ENCODE results near the gene ZNF285. TPM values are rescaled to one million over a fixed set of nuclear protein-coding genes. Genes with fewer than 3 reads are reported as not detected.
"Not testable (repeated sequence)": the region's sequence is repeated elsewhere in the genome, so short reads cannot be mapped to it uniquely, and the experiment has no call there.

The ZNF285 gene
- total RNA-seq, 1 experiment from 2014 or later = not detected

- no peaks in the 10 kb centered on the region for H4K20me1 ChIP-seq (ENCODE audit: insufficient read depth, low read depth, low read length)
- H3K4me2 ChIP-seq (ENCODE audit: low read depth, low read length, poor library complexity, severe bottlenecking) = no peak overlapping the region
- H3K36me3 ChIP-seq (ENCODE audit: insufficient read depth, low read length) = no peaks in the 10 kb centered on the region
- DNase-seq = no peak
- no peak overlapping the region for H3K9ac ChIP-seq (ENCODE audit: low read length)
- H3K4me3 ChIP-seq (ENCODE audit: low read length) = no peak overlapping the region
- H3K9me2 ChIP-seq (replicated peaks; ENCODE audit: insufficient read depth, low read length) = no peaks in the 10 kb centered on the region
- no peak overlapping the region for H3K27ac ChIP-seq (ENCODE audit: low read length)
- no peak overlapping the region for H2AFZ ChIP-seq (ENCODE audit: low read length)
- no peaks in the 10 kb centered on the region for H3K27me3 ChIP-seq (ENCODE audit: low read length)
- no peaks in the 10 kb centered on the region for H3K79me2 ChIP-seq (ENCODE audit: low read length)
- H3K9me3 ChIP-seq (ENCODE audit: low read length) = peaks cover 8% of the 10 kb centered on the region; the same call in 1 of the 2 replicates
- no peaks in the 10 kb centered on the region for H3K4me1 ChIP-seq (ENCODE audit: low read length)
Measured at GRCh38 chr19:44371815-44372480, 29.5 kb downstream of the ZNF285 start.

GRCh38 chr19:44367024-44367423 is 34.4 kb downstream of the ZNF285 start:
- H3K9me2 ChIP-seq (replicated peaks; ENCODE audit: insufficient read depth, low read length) = no peaks in the 10 kb centered on the region
- no peak overlapping the region for H3K4me3 ChIP-seq (ENCODE audit: low read length)
- no peaks in the 10 kb centered on the region for H4K20me1 ChIP-seq (ENCODE audit: insufficient read depth, low read depth, low read length)
- no peaks in the 10 kb centered on the region for H3K4me1 ChIP-seq (ENCODE audit: low read length)
- H2AFZ ChIP-seq (ENCODE audit: low read length) = no peak overlapping the region
- no peaks in the 10 kb centered on the region for H3K79me2 ChIP-seq (ENCODE audit: low read length)
- DNase-seq = no peak
- no peaks in the 10 kb centered on the region for H3K27me3 ChIP-seq (ENCODE audit: low read length)
- no peaks in the 10 kb centered on the region for H3K9me3 ChIP-seq (ENCODE audit: low read length)
- H3K27ac ChIP-seq (ENCODE audit: low read length) = no peak overlapping the region
- no peak overlapping the region for H3K4me2 ChIP-seq (ENCODE audit: low read depth, low read length, poor library complexity, severe bottlenecking)
- no peak overlapping the region for H3K9ac ChIP-seq (ENCODE audit: low read length)
- H3K36me3 ChIP-seq (ENCODE audit: insufficient read depth, low read length) = no peaks in the 10 kb centered on the region

GRCh38 chr19:44356383-44357111 is 44.9 kb downstream of the ZNF285 start, which contains the start of gene ZNF112:
ZNF112 (minus strand) TSS chr19:44356680; CDS start chr19:44340539, 16,141 bp downstream.
- no peaks in the 10 kb centered on the region for H3K4me1 ChIP-seq (ENCODE audit: low read length)
- H3K27ac ChIP-seq (ENCODE audit: low read length) = no peak within 1 kb of the TSS
- H3K36me3 ChIP-seq (ENCODE audit: insufficient read depth, low read length) = no peaks in the 10 kb centered on the region
- H3K79me2 ChIP-seq (ENCODE audit: low read length) = no peaks in the 10 kb centered on the region
- H3K9me3 ChIP-seq (ENCODE audit: low read length) = no peaks in the 10 kb centered on the region
- no peaks in the 10 kb centered on the region for H3K27me3 ChIP-seq (ENCODE audit: low read length)
- DNase-seq = no peak
- no peak within 1 kb of the TSS for H3K4me3 ChIP-seq (ENCODE audit: low read length)
- no peak within 1 kb of the TSS for H2AFZ ChIP-seq (ENCODE audit: low read length)
- no peak within 1 kb of the TSS for H3K4me2 ChIP-seq (ENCODE audit: low read depth, low read length, poor library complexity, severe bottlenecking)
- no peaks in the 10 kb centered on the region for H4K20me1 ChIP-seq (ENCODE audit: insufficient read depth, low read depth, low read length)
- no peak within 1 kb of the TSS for H3K9ac ChIP-seq (ENCODE audit: low read length)
- no peaks in the 10 kb centered on the region for H3K9me2 ChIP-seq (replicated peaks; ENCODE audit: insufficient read depth, low read length)

GRCh38 chr19:44346556-44346955 is 54.9 kb downstream of the ZNF285 start:
- DNase-seq = no peak
- H3K9ac ChIP-seq (ENCODE audit: low read length) = no peak overlapping the region
- no peak overlapping the region for H3K27ac ChIP-seq (ENCODE audit: low read length)
- H3K4me3 ChIP-seq (ENCODE audit: low read length) = no peak overlapping the region
- no peaks in the 10 kb centered on the region; the same call in 1 of the 2 replicates for H3K9me3 ChIP-seq (ENCODE audit: low read length)
- H3K9me2 ChIP-seq (replicated peaks; ENCODE audit: insufficient read depth, low read length) = no peaks in the 10 kb centered on the region
- no peaks in the 10 kb centered on the region for H3K36me3 ChIP-seq (ENCODE audit: insufficient read depth, low read length)
- H3K79me2 ChIP-seq (ENCODE audit: low read length) = no peaks in the 10 kb centered on the region
- no peak overlapping the region for H3K4me2 ChIP-seq (ENCODE audit: low read depth, low read length, poor library complexity, severe bottlenecking)
- H3K27me3 ChIP-seq (ENCODE audit: low read length) = no peaks in the 10 kb centered on the region; the same call in 1 of the 2 replicates
- no peaks in the 10 kb centered on the region for H3K4me1 ChIP-seq (ENCODE audit: low read length)
- H4K20me1 ChIP-seq (ENCODE audit: insufficient read depth, low read depth, low read length) = no peaks in the 10 kb centered on the region
- no peak overlapping the region for H2AFZ ChIP-seq (ENCODE audit: low read length)

GRCh38 chr19:44345959-44346358 is 55.4 kb downstream of the ZNF285 start:
- no peaks in the 10 kb centered on the region for H3K9me2 ChIP-seq (replicated peaks; ENCODE audit: insufficient read depth, low read length)
- no peaks in the 10 kb centered on the region for H3K4me1 ChIP-seq (ENCODE audit: low read length)
- H2AFZ ChIP-seq (ENCODE audit: low read length) = no peak overlapping the region
- DNase-seq = no peak
- H3K9me3 ChIP-seq (ENCODE audit: low read length) = no peaks in the 10 kb centered on the region; the same call in 1 of the 2 replicates
- H3K9ac ChIP-seq (ENCODE audit: low read length) = no peak overlapping the region
- no peak overlapping the region for H3K4me2 ChIP-seq (ENCODE audit: low read depth, low read length, poor library complexity, severe bottlenecking)
- H3K36me3 ChIP-seq (ENCODE audit: insufficient read depth, low read length) = no peaks in the 10 kb centered on the region
- H3K4me3 ChIP-seq (ENCODE audit: low read length) = no peak overlapping the region
- no peak overlapping the region for H3K27ac ChIP-seq (ENCODE audit: low read length)
- no peaks in the 10 kb centered on the region; the same call in 1 of the 2 replicates for H3K27me3 ChIP-seq (ENCODE audit: low read length)
- H3K79me2 ChIP-seq (ENCODE audit: low read length) = no peaks in the 10 kb centered on the region
- no peaks in the 10 kb centered on the region for H4K20me1 ChIP-seq (ENCODE audit: insufficient read depth, low read depth, low read length)

GRCh38 chr19:44344255-44344654 is 57.2 kb downstream of the ZNF285 start:
- Histone ChIP-seq H3K9me2 (replicated peaks; ENCODE audit: insufficient read depth, low read length) (no peaks in the 10 kb centered on the region), H3K4me2 (ENCODE audit: low read depth, low read length, poor library complexity, severe bottlenecking) (no peak overlapping the region), H3K4me3 (ENCODE audit: low read length) (no peak overlapping the region), H3K27ac (ENCODE audit: low read length) (no peak overlapping the region), H2AFZ (ENCODE audit: low read length) (no peak overlapping the region), H3K79me2 (ENCODE audit: low read length) (no peaks in the 10 kb centered on the region), H3K4me1 (ENCODE audit: low read length) (no peaks in the 10 kb centered on the region), H3K27me3 (ENCODE audit: low read length) (no peaks in the 10 kb centered on the region; the same call in 1 of the 2 replicates), H3K9me3 (ENCODE audit: low read length) (no peaks in the 10 kb centered on the region; the same call in 1 of the 2 replicates), H3K36me3 (ENCODE audit: insufficient read depth, low read length) (no peaks in the 10 kb centered on the region), H3K9ac (ENCODE audit: low read length) (no peak overlapping the region), H4K20me1 (ENCODE audit: insufficient read depth, low read depth, low read length) (no peaks in the 10 kb centered on the region)
- DNase-seq = peak; percentile 44

GRCh38 chr19:44341794-44342193 is 59.6 kb downstream of the ZNF285 start:
- no peak for DNase-seq
- H3K4me2 ChIP-seq (ENCODE audit: low read depth, low read length, poor library complexity, severe bottlenecking) = no peak overlapping the region
- no peak overlapping the region for H3K4me3 ChIP-seq (ENCODE audit: low read length)
- no peak overlapping the region for H3K27ac ChIP-seq (ENCODE audit: low read length)
- no peaks in the 10 kb centered on the region for H3K27me3 ChIP-seq (ENCODE audit: low read length)
- no peaks in the 10 kb centered on the region for H3K4me1 ChIP-seq (ENCODE audit: low read length)
- H2AFZ ChIP-seq (ENCODE audit: low read length) = no peak overlapping the region
- no peaks in the 10 kb centered on the region for H3K36me3 ChIP-seq (ENCODE audit: insufficient read depth, low read length)
- H3K9ac ChIP-seq (ENCODE audit: low read length) = no peak overlapping the region
- no peaks in the 10 kb centered on the region for H3K79me2 ChIP-seq (ENCODE audit: low read length)
- no peaks in the 10 kb centered on the region for H3K9me2 ChIP-seq (replicated peaks; ENCODE audit: insufficient read depth, low read length)
- no peaks in the 10 kb centered on the region for H3K9me3 ChIP-seq (ENCODE audit: low read length)
- no peaks in the 10 kb centered on the region for H4K20me1 ChIP-seq (ENCODE audit: insufficient read depth, low read depth, low read length)

GRCh38 chr19:44334639-44335038 is 66.8 kb downstream of the ZNF285 start:
- H3K9me2 ChIP-seq (replicated peaks; ENCODE audit: insufficient read depth, low read length); H3K4me3 ChIP-seq (ENCODE audit: low read length); H3K4me2 ChIP-seq (ENCODE audit: low read depth, low read length, poor library complexity, severe bottlenecking); DNase-seq; H3K9ac ChIP-seq (ENCODE audit: low read length); H3K27ac ChIP-seq (ENCODE audit: low read length); H2AFZ ChIP-seq (ENCODE audit: low read length); H3K36me3 ChIP-seq (ENCODE audit: insufficient read depth, low read length); H4K20me1 ChIP-seq (ENCODE audit: insufficient read depth, low read depth, low read length); H3K4me1 ChIP-seq (ENCODE audit: low read length); H3K79me2 ChIP-seq (ENCODE audit: low read length); H3K27me3 ChIP-seq (ENCODE audit: low read length): not testable (repeated sequence)
- peaks cover 26% of the 10 kb centered on the region for H3K9me3 ChIP-seq (ENCODE audit: low read length)

Data from Karpas-422 (cell line).